ENCODE data around the gene MYH15.

GRCh38 chr3:108554229-108554628 lies 43.8 kb upstream of the MYH15 start:
- TF ChIP-seq POLR2A (IDR thresholded peaks at IDR 0.05; ENCODE audit: low read length) (no peak), GATA1 (IDR thresholded peaks at IDR 0.05; ENCODE audit: low read depth, low read length) (no peak)
